Fibroblast of skin of right quadriceps (primary cell): ENCODE data around the gene ADD3.

ENCODE experiments used
- DNase-seq: peaks from one replicate; pipeline ENCODE4 v3.0.0-alpha.2; 2013

Gene ADD3

DNA sequence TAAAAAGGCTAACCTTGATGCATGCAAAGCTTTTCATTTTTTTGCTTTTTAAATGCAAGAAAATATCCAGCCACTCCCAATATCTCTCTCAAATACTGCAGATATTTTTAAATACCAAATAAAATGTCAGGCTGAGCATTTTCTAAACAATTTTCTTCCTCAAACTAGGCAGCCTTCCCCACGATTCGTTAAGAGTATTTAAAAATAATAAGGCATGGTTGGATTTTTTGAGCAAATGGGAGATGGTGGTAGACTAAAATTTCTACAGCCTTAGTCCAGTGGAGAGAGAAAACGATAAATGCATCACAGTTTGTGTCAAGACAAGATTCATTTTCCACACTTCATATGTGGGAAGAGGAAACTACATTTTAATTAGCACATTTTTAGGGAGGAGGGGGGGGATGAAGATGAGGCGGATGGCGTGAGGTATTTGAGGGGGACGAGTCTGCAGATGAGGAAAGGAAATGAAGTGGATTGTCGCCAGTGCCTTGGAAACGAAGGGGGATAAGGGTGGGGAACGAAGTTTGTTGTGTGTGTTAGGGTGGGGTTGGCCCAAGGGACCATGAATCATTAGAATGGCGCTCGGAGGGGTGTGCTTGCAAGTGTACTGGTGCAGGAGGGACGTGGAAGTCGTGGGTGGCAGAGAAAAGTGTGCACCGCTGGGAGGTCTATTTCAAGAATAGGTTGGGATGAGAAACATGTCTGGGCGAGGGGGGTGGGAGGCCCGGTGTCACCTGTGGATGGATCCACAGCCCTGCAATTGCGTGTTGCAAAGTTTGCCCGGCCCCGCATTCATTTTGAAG, 1.2 kb upstream of the ADD3 start:
- peak; percentile 87 for DNase-seq

GRCh38 chr10:110007161-110007700, 553 bp upstream of the ADD3 start:
- no peak for DNase-seq

- DNase-seq: no peak
Measured at GRCh38 chr10:110008518-110009339, 945 bp downstream of the ADD3 start.

DNA sequence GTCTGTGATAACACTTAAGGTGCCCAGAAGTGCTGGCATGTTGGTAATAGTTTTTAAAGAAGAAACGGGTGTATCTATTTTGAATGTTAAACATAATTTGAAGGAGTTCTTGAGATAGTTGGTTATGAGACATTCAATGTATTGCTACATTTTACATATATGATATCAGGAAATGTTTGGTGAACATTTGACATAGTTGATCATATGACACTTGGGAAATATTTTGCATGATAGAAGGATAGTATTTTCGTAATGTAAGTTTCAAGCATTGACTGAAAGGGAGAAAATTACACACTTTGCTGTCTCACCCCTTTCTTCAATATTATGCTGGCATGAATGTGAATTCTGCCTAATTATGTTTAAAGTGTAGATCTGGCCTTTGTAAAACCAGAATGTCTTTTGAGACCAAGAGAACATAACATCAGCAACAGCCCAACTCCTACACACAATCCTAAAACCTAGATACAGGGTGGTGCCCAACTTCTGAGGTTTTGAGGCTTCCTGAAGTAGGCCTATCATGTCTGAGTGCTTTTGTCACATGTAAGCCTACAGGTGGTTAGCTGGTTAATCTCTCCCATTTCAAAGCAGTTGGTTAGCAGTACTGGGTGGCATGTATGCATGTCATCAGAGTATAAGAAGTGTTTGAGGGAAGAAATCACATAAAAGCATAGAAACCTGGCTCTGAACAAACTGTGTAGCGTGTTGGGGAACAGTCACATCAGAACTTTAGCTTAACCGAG, 2.1 kb downstream of the ADD3 start:
- no peak for DNase-seq

DNA sequence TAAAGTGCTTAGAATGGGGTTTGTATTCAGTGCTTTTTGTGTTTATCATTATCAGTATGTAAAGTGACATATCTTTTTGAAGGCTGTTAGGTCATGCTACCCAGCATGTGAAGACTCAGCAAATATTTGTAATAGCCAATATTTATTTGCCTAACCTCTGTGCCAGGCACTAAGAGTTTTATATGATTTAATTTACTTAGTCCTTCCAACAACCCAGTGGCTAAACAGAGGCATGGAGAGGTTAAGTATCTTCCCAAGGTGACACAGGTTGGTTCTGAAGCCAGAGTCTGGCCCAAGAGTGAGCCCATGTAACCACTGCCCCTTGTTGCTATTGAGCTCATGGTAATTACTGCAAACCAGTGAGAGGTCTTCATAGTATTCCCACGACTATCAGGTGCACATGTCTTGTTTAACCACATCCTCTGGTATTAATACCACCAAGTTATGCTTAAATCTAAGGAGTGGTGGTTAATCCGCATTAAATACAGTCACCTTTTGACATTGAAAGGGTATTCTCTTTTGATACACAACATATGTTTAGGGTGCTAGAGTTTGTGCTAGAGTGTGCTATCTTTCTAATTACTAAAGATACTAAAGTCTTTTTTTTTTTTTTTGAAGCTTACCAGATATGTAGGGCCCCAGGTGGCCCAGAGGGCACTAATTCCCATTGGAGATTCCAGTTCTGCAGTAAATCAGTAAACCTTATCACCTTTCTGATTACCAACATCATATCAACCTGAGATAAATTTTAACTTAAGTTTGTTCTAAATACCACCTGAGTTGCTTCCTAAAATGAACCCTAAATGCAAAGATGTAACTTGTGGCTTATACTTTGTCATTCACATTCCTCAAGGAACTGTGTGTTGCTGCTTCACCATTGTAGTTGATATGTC, 2.9 kb downstream of the ADD3 start:
- DNase-seq: no peak

- DNase-seq: no peak
Measured at GRCh38 chr10:110011681-110012080, 3.9 kb downstream of the ADD3 start.

- DNase-seq: no peak
Measured at GRCh38 chr10:110013630-110014293, 6.0 kb downstream of the ADD3 start.

GRCh38 chr10:110016039-110016438, 8.3 kb downstream of the ADD3 start:
- DNase-seq: peak; percentile 24

DNA sequence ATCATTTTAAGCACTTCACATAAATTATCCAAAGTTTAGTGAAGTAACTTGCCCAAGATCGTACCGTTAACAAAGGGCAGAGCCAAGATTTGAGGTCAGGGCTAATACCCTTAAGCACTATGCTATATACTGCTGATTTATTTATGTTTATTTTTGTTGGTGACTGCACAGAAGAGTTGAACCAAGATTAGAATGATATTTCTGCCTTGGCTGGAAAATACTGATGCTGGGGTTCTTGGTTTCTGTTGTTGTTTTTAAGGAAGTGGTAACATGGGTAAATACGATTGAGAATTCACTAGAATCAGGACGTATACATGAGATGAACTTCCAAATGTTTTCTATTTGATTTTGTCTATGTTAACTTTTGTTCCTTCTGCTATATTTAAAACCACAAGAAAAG, 9.3 kb downstream of the ADD3 start:
- no peak for DNase-seq

DNA sequence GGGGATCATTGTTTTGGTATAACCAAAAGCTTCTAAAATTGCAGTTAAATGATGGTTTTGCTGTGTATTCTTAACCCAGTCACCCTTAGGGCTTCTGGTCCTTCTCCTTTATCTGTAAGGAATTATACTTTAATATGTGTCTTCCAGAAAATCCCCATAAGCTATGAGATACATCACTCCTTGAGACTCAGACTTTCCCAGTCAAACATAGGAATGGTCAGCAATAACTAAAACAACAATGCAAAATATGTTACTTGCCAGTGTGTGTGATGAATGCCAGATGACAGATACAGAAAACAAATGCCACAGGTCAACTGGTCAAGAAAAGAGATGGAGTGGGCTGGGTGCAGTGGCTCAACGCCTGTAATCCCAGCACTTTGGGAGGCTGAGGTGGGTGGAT, 10.1 kb downstream of the ADD3 start:
- DNase-seq: no peak

DNA sequence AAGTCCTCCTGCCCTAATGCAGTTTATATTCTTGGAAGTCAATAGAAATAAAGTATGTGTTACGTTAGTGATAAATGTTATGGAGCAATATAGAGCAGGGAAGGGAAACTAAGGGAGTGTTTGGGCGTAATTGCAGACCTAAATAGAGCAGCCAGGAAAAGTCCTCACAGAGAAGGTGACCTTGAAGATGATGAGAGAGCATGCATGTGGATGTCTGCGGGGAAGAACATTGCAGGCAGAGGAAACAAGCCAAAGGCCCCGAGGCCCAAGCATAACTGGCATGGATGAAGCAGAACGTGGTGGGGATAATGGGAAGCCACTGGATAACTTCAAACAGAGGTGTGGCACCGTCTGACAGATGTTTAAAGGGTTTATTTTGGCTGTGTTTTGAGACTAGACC, 12.5 kb downstream of the ADD3 start:
- DNase-seq: no peak

DNA sequence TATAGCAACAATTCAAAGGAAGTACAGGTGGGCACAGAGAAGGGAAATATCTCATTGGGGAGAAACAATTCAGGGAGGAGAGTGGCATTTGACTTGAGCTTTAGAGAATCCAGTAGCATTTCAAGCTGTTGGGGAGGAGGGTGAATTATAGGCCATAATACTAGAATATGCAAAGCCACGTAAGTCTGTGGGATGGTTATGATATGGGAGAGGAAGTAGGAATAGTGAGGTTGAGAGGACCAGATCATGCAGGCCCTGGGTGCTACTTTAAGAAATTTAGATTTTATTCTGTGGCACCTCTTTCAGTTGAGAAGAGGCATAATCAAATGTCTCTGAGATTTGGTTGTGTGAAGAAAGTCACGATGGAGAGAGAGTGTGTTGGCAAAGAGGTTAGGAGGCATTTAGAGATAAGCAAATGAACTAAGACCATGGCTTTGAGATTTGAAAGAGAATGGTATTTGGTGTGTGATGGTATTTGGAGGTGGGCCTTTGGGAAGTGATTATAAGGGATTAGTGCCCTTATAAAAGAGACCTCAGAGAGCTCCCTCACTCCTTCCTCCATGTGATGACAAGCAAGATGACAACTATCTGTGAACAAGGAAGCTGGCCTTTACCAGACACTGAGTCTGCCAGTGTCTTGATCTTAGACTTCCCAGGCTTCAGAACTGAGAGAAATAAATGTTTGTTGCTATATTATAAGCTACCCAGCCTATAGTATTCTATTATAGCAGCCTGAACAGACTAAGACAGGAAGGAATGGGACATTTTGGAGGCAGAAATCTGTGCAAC, 15.1 kb downstream of the ADD3 start:
- DNase-seq: no peak

DNA sequence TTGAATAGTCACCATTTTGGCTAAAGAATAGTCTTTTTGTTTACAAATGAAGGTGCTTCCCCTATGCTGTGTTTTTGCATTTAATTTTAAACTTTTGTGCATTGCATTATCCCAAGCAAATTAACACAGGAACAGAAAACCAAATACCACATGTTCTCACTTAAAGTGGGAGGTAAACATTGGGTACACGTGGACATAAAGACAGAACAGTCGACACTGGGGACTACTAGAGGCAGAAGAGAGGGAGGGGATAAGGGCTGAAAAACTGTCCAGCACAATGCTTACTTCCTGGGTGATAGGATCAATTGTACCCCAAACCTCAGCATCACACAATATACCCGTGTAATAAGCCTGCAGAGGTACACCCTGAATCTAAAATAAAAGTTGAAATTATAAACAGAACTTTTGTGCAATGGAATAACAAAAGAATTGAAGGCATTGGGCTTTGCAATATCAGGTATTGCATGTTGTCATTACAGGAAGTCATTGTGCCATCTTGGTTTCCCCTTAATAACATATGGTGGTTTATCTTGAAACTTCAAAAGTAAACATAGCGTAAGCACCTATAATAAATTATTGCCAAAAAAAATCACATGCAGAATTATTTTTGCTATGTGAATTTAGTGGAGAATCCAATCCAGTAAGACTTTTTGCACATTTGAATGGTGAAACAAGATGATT, 16.1 kb downstream of the ADD3 start:
- DNase-seq: no peak

DNA sequence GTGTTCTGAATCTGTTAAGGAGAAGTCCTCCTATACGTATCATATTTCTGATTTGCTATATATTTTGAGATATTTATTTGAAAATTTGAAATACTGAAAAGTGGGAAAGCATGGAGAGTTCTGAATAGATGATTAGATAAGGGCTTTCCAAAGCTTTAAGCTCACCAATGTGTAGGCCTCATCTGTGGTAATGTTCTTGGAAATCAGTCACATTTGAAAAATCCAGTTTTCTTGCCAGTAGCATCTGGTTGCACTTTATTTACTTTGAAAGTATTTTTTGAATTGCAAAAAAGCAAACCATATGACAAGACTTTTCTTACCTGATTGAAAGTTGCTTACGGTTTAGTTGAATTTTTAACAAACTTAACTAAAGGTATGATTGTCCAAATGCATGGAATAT, 21.7 kb downstream of the ADD3 start:
- DNase-seq: peak; percentile 32

GRCh38 chr10:110032801-110033700, 25.3 kb downstream of the ADD3 start:
- no peak for DNase-seq

- no peak for DNase-seq
Measured at GRCh38 chr10:110033701-110034235, 26.0 kb downstream of the ADD3 start.

GRCh38 chr10:110034596-110034995, 26.8 kb downstream of the ADD3 start:
- DNase-seq: peak; percentile 47

GRCh38 chr10:110035070-110035921, 27.5 kb downstream of the ADD3 start:
- DNase-seq: no peak
